ENCODE data around the gene KRTAP5-10.
"Not testable (repeated sequence)": the region's sequence is repeated elsewhere in the genome, so short reads cannot be mapped to it uniquely, and the experiment has no call there.

The KRTAP5-10 gene

DNA sequence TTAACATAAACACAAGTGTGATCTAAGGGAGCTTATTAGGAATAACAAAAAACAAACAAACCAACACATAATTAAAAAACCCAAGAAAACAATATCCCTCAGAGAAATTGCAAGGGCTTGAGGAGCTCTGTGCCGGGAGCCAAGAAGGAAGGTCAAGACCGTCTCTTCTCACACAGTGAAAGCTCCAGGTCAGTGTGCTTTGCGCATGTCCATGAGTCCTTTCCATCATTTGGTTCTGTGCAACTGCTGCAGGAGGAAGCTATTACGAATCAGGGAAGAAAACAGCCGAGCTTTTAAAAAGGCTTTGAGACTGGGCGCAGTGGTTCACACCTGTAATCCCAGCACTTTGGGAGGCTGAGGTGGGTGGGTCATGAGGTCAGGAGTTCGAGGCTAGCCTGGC lies 23.0 kb upstream of the KRTAP5-10 start:
- DNase-seq (ENCODE audit: low read depth in 2 of 2, low spot score in 1 of 2): no peak

DNA sequence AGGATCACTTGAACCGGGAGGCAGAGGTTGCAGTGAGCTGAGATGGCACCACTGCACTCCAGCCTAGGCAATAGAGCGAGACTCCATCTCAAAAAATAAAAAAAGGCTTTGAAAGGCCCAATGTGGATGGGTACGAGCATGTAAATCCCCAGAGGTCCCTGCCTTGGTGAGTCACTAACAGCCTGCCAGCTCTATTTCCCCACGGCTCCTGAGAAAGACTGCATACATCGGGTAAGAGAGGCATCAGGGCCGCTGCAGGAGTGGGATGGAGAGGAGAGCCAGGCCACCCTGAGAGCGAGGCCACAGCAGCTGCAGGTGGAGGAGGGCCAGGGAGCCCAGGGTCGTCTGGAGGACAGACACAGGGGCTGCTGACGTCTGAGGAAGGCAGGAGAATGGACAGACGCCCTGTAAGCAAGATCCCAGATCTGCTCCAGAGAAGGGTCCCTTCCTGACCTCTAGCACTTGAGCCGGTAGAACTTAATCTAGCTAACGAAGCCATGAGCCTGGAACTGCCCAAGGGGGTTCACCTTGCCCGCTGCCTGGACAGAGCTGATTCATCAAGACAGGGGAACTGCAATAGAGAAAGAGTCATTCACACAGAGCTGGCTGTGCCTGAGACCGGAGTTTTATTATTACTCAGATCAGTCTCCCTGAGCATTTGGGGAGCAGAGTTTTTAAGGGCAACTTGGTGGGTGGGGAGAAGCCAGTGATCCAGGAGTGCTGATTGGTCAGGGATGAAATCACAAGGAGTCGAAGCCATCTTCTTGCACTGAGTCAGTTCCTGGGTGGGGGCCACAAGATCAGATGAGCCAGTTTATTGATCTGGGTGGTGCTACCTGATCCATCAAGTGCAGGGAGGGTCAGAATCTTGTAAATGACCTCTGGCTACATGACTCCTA lies 22.2 kb upstream of the KRTAP5-10 start:
- no peak for DNase-seq (ENCODE audit: low read depth in 2 of 2, low spot score in 1 of 2)

DNA sequence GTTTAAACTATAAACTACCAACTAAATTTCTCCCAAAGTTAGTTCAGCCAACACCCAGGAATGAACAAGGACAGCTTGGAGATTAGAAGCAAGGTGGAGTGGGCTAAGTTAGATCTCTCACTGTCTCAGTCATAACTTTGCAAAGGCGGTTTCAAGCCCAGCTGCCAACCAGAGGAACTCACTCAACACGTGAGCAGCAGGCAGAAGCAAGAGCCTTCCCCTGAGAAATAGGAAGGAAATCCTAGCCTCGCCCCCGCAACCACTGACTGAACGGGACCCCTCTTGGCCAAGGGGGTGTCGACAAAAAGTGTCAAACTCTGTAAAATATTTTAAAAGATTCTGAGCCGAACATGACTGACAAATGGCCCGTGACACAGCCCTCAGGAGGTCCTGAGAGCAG lies 21.5 kb upstream of the KRTAP5-10 start:
- DNase-seq (ENCODE audit: low read depth in 2 of 2, low spot score in 1 of 2): no peak

DNA sequence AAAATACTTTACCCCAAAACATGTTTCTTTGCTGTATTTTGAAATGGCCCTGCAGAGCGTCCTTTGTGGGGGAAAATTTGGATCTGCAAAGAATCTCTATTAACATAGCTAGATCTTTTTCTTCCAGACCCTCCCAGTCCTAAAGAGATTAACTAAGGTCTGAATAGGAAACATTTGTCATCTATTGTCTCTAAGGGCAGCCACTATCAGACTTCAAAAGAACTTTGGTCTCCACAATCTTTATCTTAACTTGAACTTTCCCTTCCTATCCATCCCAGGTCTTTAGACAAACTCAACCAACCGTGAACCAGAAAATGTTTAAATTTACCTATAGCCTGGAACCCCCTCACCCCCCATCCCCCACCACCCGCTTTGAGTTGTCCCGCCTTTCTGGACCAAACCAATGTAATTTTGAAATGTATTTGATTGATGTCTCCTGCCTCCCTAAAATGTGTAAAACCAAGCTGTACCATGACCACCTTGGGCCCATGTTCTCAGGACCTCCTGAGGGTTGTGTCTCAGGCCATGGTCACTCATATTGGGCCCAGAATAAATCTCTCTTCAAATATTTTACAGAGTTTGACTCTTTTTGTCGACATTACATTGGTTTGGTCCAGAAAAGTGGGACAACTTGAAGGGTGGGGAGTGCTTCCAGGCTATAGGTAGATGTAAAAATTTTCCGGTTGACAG lies 20.7 kb upstream of the KRTAP5-10 start:
- DNase-seq (ENCODE audit: low read depth in 2 of 2, low spot score in 1 of 2): no peak

DNA sequence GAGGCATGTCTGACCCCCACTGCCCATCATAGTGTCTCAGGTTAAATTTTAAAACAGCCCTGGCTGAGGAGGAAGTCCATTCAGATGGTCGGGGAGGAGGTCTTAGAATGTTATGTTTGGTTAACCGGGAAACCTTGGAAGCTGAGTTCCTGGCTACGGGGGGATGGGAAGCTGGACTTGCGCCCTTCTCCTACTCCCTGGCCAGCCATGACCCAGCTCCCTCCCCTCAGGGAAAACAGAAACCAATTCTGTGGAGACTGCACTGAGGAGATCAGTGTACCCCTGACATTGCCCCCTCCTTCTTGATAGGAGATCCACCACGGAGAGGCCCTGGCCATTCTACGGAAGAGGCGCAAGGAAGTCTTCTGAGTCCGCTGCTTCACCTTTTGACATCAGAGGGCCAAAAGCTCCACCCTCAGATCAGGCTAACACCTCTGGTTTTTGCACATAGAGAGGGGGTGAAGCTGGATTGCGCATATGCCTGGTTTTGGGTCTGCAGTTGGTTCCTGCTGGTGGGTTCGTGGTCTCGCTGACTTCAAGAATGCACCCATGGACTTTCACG lies 19.9 kb upstream of the KRTAP5-10 start:
- no peak for DNase-seq (ENCODE audit: low read depth in 2 of 2, low spot score in 1 of 2)

DNA sequence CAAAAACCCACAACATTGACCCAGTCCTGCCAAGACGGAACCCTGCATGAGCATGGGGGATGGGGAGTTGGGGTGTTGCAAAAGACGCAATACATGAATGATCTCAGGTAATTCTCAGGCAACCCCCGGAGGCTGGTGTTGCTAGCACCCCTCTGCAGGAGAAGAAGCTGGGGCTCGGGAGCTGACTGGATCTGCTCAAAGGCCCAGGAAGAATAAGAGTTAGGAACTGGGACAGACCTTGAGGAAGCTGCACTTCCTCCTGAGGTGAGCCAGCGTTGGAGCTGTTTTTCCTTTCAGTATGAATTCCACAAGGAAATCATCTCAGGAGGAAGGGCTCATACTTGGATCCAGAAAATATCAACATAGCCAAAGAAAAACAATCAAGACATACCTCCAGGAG lies 17.2 kb upstream of the KRTAP5-10 start, which contains the start of gene KRTAP5-9:
Gene KRTAP5-9, plus strand, starts transcription at position 301 of the 400 bp plus-strand sequence. CDS start 238 bp downstream, outside the sequence.
- no peak for DNase-seq (ENCODE audit: low read depth in 2 of 2, low spot score in 1 of 2)

DNA sequence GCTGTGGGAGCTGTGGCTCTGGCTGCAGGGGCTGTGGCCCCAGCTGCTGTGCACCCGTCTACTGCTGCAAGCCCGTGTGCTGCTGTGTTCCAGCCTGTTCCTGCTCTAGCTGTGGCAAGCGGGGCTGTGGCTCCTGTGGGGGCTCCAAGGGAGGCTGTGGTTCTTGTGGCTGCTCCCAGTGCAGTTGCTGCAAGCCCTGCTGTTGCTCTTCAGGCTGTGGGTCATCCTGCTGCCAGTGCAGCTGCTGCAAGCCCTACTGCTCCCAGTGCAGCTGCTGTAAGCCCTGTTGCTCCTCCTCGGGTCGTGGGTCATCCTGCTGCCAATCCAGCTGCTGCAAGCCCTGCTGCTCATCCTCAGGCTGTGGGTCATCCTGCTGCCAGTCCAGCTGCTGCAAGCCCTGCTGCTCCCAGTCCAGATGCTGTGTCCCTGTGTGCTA lies 16.6 kb upstream of the KRTAP5-10 start:
- no peak for DNase-seq (ENCODE audit: low read depth in 2 of 2, low spot score in 1 of 2)

DNA sequence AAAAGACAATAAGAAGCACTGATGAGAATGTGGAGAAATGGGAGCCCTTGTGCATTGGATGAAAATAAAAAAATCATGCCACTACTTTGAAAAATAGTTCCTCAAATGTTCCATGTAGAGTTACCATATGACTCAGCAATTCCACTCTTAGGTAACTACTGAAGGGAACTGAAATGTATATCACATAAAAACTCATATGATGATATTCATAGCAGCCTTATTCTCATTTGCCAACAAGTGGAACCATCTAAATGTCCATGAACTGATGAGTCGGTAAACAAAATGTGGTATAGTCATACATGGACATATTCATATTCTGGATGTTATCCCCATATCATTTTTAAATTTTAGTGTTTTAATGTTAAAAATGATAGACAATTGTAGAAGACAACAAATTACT lies 13.7 kb upstream of the KRTAP5-10 start:
- DNase-seq (ENCODE audit: low read depth in 2 of 2, low spot score in 1 of 2): no peak

DNA sequence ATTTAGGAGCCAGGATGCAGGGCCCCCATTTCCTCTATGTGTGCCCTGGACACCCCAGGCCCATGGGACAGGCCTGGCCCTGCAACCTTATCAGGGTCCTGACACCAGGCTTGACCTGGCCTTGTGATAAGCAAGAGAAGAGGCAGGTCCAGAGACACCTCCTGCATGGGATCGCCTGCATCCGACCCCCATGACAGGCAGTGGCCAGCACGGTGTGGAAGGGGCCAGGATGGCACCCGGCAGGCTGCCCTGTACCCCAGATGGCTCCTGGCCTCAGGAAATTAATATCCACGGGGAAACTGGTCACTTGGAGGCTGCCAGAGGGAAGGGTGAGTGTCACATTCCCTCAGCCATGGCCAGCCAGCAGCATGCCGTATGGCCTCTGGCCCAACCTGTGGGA lies 10.4 kb upstream of the KRTAP5-10 start:
- DNase-seq (ENCODE audit: low read depth in 2 of 2, low spot score in 1 of 2): no peak

DNA sequence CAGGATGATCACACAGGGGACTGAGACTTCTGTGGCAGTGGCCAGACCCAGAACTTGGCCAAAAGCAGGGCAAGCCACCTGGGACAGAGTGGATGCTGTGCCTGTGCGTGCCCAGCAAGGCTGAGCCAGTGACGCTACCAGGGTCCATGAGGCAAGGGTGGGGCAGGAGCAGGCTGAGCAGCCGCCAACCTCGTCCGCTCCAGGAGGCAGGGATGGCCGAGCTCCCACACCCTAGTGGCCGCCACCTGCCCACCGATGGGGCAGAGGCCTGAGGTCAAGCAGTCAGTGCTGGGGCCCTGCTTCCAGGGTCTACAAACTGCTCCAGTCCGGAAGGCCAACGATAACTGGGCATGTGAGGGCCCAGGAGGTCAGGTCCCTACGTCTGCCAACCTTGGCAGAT lies 9.9 kb upstream of the KRTAP5-10 start:
- no peak for DNase-seq (ENCODE audit: low read depth in 2 of 2, low spot score in 1 of 2)

DNA sequence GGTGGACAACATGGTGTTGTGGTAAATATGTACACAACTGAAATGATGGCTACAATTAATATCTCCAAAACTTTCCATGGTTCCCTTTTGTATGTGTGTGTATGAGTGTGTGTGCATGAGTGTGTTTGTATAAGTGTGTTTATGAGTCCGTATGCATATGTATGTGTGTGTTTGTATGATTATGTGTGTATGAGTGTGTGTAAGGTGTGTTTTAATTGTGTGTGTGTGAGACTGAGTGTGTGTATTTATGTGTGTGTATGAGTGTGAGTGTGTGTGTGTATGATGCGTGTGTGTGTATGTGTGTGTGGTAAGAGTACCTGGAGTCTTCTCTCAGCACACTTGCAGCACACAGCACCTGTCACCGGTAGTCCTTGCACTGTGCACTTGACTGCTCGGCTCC lies 9.3 kb upstream of the KRTAP5-10 start:
- no peak for DNase-seq (ENCODE audit: low read depth in 2 of 2, low spot score in 1 of 2)

DNA sequence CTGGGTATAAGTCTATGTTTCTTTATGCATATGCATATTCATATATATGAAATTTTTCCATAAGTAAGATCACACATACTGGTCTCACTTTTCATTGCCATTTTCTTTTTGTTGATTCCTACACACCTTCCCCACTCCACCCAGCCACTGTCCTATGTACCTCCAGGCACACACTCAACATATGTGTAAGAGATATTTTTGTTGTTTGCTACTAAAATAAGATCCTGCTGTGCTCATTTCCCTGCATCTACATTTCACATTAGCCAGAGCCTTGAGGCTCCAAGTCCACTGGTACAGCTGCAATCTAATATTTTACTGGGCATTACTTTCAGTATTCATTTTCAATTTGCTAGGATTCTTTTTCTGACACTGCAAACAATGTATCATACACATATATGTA lies 8.1 kb upstream of the KRTAP5-10 start:
- no peak for DNase-seq (ENCODE audit: low read depth in 2 of 2, low spot score in 1 of 2)

DNA sequence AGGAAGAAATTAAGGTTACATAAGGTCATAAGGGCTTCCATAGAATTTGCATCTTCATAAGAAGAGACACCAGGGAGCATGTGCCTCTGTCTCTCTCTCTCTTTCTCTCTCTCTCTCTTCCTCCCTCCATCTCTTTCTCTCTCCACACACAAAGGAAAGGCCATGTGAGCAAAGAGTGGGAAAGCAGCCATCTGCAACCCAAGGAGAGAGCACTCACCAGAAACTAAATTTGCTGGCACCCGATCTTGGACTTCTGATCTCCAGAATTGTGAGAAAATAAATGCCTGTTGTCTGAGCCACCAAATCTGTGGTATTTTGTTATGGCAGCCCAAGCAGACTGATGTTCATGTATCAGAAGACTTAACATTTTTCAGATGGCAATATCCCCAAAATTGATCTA lies 6.4 kb upstream of the KRTAP5-10 start:
- no peak for DNase-seq (ENCODE audit: low read depth in 2 of 2, low spot score in 1 of 2)

DNA sequence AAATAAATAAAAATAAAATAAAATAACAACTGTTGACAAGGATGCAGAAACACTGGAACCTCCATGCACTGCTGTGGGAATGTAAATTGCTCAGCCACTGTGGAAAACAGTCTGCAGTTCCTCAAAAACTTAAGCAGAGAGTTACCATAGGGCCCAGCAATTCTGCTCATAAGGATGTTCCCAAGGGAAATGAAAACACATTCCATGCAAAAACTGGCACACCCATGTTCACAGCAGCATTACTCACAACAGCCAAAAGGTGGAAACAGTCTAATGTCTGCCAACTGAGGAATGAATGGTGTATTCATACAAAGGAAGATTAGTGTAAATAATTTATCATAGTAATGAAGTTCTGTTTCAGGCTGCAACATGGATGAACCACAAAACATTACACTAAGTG lies 3.2 kb upstream of the KRTAP5-10 start:
- no peak for DNase-seq (ENCODE audit: low read depth in 2 of 2, low spot score in 1 of 2)

DNA sequence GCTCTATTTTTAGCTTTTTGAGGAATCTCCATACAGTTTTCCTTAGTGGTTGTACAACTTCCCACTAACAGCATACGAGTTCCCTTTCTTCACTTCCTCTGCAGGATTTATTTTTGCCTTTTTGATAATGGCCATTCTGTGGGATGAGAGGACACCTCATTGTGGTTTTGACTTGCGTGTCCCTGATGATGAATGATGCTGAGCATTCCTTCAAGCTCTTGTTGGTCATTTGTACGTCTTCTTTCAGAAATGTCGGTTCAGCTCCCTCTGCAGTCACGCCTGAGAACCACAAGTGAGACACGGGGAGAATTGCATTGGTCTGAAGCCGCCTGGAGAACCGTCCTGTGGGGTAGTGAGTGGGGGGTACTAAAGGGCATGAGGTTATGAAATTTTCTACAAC lies 2.0 kb upstream of the KRTAP5-10 start:
- no peak for DNase-seq (ENCODE audit: low read depth in 2 of 2, low spot score in 1 of 2)

DNA sequence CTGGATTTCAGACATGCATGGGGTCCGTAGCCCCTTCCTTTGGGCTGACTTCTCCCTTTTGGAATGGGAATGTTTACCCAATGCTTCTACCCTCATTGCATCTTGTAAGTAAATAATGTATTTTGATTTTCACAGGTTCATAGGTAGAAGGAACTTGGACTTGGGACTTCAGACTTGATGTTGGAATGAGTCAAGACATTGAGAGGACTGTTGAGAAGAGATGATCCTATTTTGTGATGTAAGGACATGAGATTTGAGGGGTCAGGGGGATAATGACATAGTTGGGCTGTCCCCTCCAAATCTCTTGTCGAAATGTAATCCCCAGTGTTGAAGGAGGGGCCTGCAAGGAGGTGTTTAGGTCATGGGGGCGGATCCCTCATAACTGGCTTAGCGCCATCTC lies 933 bp upstream of the KRTAP5-10 start:
- no peak for DNase-seq (ENCODE audit: low read depth in 2 of 2, low spot score in 1 of 2)

DNA sequence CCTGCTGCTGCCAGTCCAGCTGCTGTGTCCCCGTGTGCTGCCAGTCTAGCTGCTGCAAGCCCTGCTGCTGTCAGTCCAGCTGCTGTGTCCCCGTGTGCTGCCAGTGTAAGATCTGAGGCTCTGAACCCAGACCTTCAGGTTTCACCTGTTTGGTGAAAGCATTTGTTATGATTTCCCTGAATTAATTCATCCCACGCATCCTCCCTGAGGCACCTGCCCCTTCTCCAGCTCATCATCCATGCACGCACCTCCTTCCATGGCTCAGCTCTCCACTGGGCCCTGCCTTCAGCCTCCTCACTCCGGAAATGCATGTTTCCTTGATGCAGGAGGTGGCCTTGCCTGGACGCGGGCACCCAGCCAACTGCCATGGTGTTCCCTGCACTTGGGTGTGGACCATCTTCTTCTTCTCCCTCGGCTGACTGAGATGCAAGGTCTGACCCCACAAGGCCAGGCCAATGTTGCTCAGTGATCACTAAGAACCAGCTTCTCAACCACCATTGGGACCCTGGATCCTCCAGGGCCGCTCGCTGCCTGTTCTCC lies 788 bp downstream of the KRTAP5-10 start:
- no peak for DNase-seq (ENCODE audit: low read depth in 2 of 2, low spot score in 1 of 2)

DNA sequence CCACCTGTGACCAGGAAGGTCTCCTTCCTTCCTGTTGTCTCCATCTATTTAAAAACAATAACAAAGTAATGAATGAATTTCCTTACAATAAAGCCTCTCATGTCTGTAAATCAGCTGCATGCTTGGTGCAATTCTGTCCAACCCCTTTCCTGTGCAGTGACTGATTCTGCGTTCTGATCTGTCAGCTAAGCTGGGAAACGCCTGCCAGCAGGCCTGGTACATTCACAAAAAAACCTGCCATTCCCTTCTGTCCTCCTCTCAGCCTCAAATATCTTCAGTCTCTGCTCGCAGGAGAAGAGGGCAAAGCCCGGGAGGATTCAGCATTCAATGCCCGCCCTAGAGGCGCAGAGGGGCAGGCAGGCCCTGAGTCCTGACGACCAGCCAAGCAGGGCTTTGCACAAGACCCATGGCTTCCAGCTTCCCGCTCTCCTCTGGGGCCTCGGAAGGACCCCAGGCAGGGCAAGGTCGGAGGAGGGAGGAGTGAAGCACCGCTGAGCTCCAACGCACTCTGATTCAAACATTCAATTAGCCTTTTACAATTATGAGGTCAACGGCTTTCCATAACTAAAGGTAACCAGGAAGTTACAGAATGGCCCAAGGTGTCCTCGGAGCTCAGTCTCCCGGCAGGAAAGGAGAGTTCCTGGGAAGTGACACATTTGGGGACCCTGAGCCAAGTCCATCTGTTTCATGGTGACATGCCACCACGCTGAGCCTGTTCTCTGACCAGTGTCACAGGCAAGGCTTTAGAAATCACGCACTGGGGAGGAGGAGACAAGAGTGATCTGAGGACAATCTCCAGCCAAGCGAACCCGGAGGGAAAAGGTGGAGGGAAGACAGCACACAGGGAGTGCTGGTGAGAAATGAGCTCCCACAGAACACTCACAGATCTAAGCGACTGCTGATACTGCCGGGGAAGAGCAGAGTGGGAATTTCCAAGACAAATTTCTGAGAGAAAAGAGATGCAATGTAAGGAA lies 1.6 kb downstream of the KRTAP5-10 start:
- DNase-seq (ENCODE audit: low read depth in 2 of 2, low spot score in 1 of 2): not testable (repeated sequence)

DNA sequence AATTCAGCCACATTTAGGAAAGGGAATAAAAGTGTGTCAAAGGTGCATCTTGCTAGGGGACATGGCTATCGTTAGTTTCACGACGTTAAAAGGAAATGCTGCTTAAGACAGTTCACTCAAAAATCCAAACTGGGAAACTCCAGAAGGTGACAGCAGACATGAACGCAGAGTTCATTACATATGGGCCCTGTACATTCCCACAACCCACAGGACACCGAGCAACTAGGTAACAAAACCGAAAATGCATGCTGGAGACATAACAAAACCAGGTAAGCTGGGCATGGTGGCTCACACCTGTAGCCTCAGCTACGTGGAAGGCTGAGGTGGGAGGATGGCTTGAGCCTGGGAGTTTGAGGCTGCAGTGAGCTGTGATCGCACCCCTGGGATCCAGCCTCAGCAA lies 2.3 kb downstream of the KRTAP5-10 start:
- not testable (repeated sequence) for DNase-seq (ENCODE audit: low read depth in 2 of 2, low spot score in 1 of 2)

DNA sequence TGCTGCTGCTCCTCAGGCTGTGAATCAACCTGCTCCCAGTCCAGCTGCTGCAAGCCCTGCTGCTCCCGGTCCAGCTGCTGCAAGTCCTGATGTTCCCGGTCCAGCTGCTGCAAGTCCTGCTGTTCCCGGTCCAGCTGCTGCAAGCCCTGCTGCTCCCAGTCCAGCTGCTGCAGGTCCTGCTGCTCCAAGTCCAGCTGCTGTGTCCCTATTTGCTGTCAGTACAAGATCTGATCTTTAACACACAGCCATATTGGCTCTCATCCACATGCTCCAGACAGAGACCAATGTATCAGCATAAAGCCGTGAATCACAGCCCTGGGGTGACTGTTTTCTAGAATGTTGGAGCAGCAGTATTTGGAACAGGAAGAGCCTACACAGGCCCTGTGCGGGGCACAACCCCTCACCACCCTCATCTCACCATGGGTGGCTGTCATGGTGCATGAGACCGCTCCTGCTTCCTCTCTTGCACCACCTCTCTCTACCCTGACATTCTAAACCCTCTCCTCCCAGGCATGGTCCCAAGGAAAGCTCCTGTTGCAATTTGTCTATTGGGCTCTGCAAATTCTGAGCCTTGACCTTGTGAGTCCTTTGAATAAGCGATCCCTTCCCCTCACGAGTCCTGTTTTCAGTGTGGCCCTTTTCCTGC lies 3.5 kb downstream of the KRTAP5-10 start:
- no peak for DNase-seq (ENCODE audit: low read depth in 2 of 2, low spot score in 1 of 2)

All from stimulated activated CD8-positive, alpha-beta memory T cell treated with anti-CD3 and anti-CD28 coated beads, Interleukin-4, amount 100 ng/mL, for 1 hour (primary cell).